HepG2 (cell line): Measurements from ENCODE around the gene MRPL2. TPM values are rescaled to one million over a fixed set of nuclear protein-coding genes. Genes with fewer than 3 reads are reported as not detected.
A peak's percentile ranks its signal among the peaks of the same experiment; 100 is the strongest.

ENCODE experiments used
- ARID5B ChIP-seq: IDR thresholded peaks from 2 replicates; pipeline ENCODE4 v1.4.0; 2020; ENCODE audit warnings: mild to moderate bottlenecking, missing genetic modification reagents
- ERF ChIP-seq: IDR thresholded peaks from 2 replicates; pipeline ENCODE4 v1.6.1; 2018; ENCODE audit warnings: missing biosample characterization, missing genetic modification reagents
- FOXC1 ChIP-seq: sonication (generic); formaldehyde crosslinking; IDR thresholded peaks from 2 replicates; pipeline ENCODE4 v1.8.0; 2022; ENCODE audit warnings: mild to moderate bottlenecking, missing genetic modification reagents, borderline replicate concordance
- FOXJ3 ChIP-seq: sonication (generic); formaldehyde crosslinking; IDR thresholded peaks from 2 replicates; pipeline ENCODE4 v1.4.0; 2020; ENCODE audit warnings: missing genetic modification reagents, mild to moderate bottlenecking, borderline replicate concordance
- GTF3A ChIP-seq: sonication (generic); formaldehyde crosslinking; conservative IDR thresholded peaks from 2 replicates; pipeline ENCODE4 v1.4.0; 2020; ENCODE audit warnings: mild to moderate bottlenecking, missing genetic modification reagents
- NR2F6 ChIP-seq, 2 experiments: IDR thresholded peaks; 2 replicates each; pipeline ENCODE4 v1.6.1; 2016; ENCODE audit warnings: antibody characterized with exemption in 1 of 2, mild to moderate bottlenecking in 1 of 2
- REPIN1 ChIP-seq: sonication (generic); formaldehyde crosslinking; IDR thresholded peaks from 2 replicates; pipeline ENCODE4 v1.8.0; 2022; ENCODE audit warnings: missing genetic modification reagents, low read depth, mild to moderate bottlenecking, borderline replicate concordance
- RERE ChIP-seq: IDR thresholded peaks from 2 replicates; pipeline ENCODE4 v1.6.1; 2016; ENCODE audit warnings: low read depth, missing genetic modification reagents, missing compliant biosample characterization
- SAFB2 ChIP-seq: sonication (generic); formaldehyde crosslinking; IDR thresholded peaks from 2 replicates; pipeline ENCODE4 v1.5.1; 2020; ENCODE audit warnings: missing genetic modification reagents, low read depth, mild to moderate bottlenecking, borderline replicate concordance
- SAP130 ChIP-seq: IDR thresholded peaks from 2 replicates; pipeline ENCODE4 v1.6.1; 2016; ENCODE audit warnings: low read depth
- SIX4 ChIP-seq: sonication (generic); formaldehyde crosslinking; IDR thresholded peaks from 2 replicates; pipeline ENCODE4 v1.4.0; 2020; ENCODE audit warnings: missing genetic modification reagents
- SYNCRIP ChIP-seq: fragments of 200-400 bp; formaldehyde crosslinking; IDR thresholded peaks from 2 replicates; pipeline ENCODE4 v1.6.1; 2018; ENCODE audit warnings: mild to moderate bottlenecking, low read depth, low read length; ENCODE audit not compliant: insufficient read depth
- TBX3 ChIP-seq: fragments of 450-650 bp; IDR thresholded peaks from 2 replicates; pipeline ENCODE4 v1.6.1; 2017; ENCODE audit warnings: antibody characterized with exemption, mild to moderate bottlenecking, inconsistent platforms, borderline replicate concordance
- ZC3H4 ChIP-seq: sonication (generic); formaldehyde crosslinking; IDR thresholded peaks from 2 replicates; pipeline ENCODE4 v1.4.0; 2020; ENCODE audit warnings: missing genetic modification reagents, borderline replicate concordance
- ZNF124 ChIP-seq: sonication (generic); formaldehyde crosslinking; IDR thresholded peaks from 2 replicates; pipeline ENCODE4 v1.4.0; 2020; ENCODE audit warnings: missing genetic modification reagents
- ZNF264 ChIP-seq: sonication (generic); formaldehyde crosslinking; IDR thresholded peaks from 2 replicates; pipeline ENCODE4 v1.4.0; 2020; ENCODE audit warnings: missing genetic modification reagents
- ZNF605 ChIP-seq: sonication (generic); formaldehyde crosslinking; IDR thresholded peaks from 2 replicates; pipeline ENCODE4 v1.8.0; 2022; ENCODE audit warnings: mild to moderate bottlenecking, missing genetic modification reagents
- ZNF768 ChIP-seq: sonication (generic); formaldehyde crosslinking; IDR thresholded peaks from 2 replicates; pipeline ENCODE4 v1.4.0; 2020; ENCODE audit warnings: missing genetic modification reagents
- ZNF891 ChIP-seq: sonication (generic); formaldehyde crosslinking; IDR thresholded peaks from 2 replicates; pipeline ENCODE4 v1.5.0; 2020; ENCODE audit warnings: mild to moderate bottlenecking, missing genetic modification reagents
- ZSCAN9 ChIP-seq: IDR thresholded peaks from 2 replicates; pipeline ENCODE4 v1.6.1; 2016; ENCODE audit warnings: borderline replicate concordance
- polyA plus RNA-seq, 8 experiments: library from polyadenylated mRNA; depleted of rRNA in 3 of 8; stranded (reverse) in 7 of 8; unstranded in 1 of 8; fragments of >200 nt; fragmentation: Illumina TruSeq in 4 of 8; extraction: Trizol in 4 of 8; gene quantifications; 2 replicates each; pipeline versions ENCODE4 v1.2.1 to v1.2.3, GENCODE V29; 2011 to 2016; ENCODE audit warnings: low read depth in 4 of 8, missing spikeins in 1 of 8, mixed read lengths in 1 of 8; ENCODE audit not compliant: insufficient read depth in 1 of 8
- total RNA-seq, 5 experiments: library from RNA; depleted of rRNA; stranded (reverse); fragments of >200 nt; fragmentation: Illumina TruSeq; extraction: Trizol; gene quantifications; 2 replicates each; pipeline ENCODE4 v1.2.3, GENCODE V29; 2016; ENCODE audit warnings: low read depth in 1 of 5

MRPL2 gene
- total and polyA plus RNA-seq, 2 of the 13 experiments (the other 11 are each of a cell fraction or from before 2014, with no cell fraction given): 56.8 to 65.6 TPM

GRCh38 chr6:43089874-43090558, 30.8 kb upstream of the MRPL2 start (continued):
- peak; percentile 94 for TF ChIP-seq ARID5B (CRISPR knock-in tag)
- TF ChIP-seq FOXJ3 (CRISPR knock-in tag): peak; percentile 68; the same call in 1 of the 2 replicates
- TF ChIP-seq ERF (CRISPR knock-in tag): peak; percentile 64
- no peak; the same call in 1 of the 2 replicates for TF ChIP-seq ZC3H4 (CRISPR knock-in tag)
- TF ChIP-seq TBX3: peak; percentile 75
- peak; percentile 82 for TF ChIP-seq RERE (CRISPR knock-in tag)
- TF ChIP-seq ZNF264: peak; percentile 69; the same call in 1 of the 2 replicates
- TF ChIP-seq FOXC1 (CRISPR knock-in tag): peak; percentile 83; the same call in 1 of the 2 replicates
- 0 out of 2 replicates have a peak, but pooled peaks have one; percentile 53 for TF ChIP-seq ZNF891 (CRISPR knock-in tag)
- TF ChIP-seq SAP130: peak; percentile 82
- peak; percentile 31; the same call in 1 of the 2 replicates for TF ChIP-seq ZNF124
- TF ChIP-seq ZSCAN9 (CRISPR knock-in tag): 0 out of 2 replicates have a peak, but pooled peaks have one; percentile 32
- no peak for TF ChIP-seq SAFB2
- peak; percentile 69 for TF ChIP-seq NR2F6 (IDR thresholded peaks at IDR 0.05)
- peak; percentile 50; the same call in 1 of the 2 replicates for TF ChIP-seq NR2F6 (CRISPR knock-in tag; IDR thresholded peaks at IDR 0.05)
- peak; percentile 77; the same call in 1 of the 2 replicates for TF ChIP-seq REPIN1 (CRISPR knock-in tag)
- TF ChIP-seq GTF3A (CRISPR knock-in tag): no peak
- peak; percentile 73; the same call in 1 of the 2 replicates for TF ChIP-seq ZNF605
- TF ChIP-seq SIX4: peak; percentile 26; the same call in 1 of the 2 replicates
- no peak for TF ChIP-seq SYNCRIP
- TF ChIP-seq ZNF768: peak; percentile 26; the same call in 1 of the 2 replicates
